ENCODE measurements around the gene NRXN2. TPM values are rescaled to one million over a fixed set of nuclear protein-coding genes. Genes with fewer than 3 reads are reported as not detected.

NRXN2 gene
- total RNA-seq, 1 donor from 2014 or later = 0.12 TPM

DNA sequence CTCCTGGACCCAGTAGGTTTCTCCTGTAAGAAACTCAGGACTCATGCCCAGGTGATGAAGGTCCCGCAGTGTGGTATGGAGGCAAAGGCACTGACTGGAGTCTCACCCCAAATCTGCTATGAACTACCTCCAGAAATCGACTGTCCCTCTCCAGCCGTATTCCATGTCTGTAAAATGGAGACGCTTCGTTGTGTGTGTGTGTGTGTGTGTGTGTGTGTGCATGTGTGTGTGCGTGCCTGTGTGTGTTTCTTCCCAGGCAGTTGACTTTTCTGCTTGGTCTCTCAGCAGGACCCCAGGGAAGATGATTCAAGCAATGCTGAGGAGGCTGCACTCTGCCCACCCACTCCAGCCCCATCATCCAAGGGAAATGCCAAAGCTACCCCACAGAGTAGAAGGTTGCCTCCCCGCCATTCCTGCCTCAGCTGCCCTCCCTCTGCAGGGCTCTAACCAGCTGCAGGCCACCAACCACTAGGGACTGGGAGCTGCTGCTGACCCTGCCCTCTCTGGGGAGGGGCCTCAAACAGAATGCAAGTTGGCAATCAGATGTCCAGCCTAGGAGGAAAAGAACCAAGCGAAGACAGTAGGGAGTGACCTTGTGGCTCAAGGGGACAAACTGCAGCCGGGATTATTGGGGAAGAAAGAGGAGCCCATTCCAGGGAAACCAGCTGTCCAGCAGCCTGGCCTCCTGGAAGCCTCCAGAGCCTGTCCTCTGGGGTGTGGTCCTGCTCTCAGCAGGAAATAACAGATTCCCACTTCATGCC lies 75.8 kb downstream of the NRXN2 start:
- no peak for ATAC-seq

DNA sequence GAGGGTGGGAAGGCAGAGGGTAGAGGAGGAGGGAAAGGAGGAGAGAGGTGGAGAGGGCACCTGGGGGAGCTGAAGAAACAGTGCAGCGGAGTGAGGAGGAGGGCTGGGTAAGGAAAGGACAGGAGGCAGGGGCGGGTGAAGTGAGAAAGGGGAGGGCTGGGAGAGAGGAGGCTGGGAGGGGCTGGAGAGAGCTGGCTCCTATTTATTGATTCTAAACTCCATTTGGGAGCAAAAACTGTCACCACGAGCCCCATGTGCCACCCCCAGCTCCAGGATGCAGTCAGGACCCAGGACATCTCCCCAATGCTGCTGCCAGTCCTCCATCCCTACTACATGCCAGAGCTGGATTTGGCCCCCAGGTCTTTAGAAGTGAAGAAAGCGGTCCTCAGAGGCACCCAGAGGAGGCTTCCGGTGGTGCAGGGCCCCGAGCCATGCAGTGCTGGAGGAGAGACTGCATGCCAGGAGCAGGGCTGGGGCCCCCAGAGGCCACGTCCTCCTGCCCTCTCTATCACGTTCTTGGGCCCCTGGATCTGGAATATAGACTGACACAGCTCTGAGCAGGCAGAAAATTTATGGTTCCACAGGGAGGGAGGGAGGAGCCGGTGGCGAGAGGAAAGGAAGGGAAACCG lies 78.2 kb downstream of the NRXN2 start:
- ATAC-seq = no peak

DNA sequence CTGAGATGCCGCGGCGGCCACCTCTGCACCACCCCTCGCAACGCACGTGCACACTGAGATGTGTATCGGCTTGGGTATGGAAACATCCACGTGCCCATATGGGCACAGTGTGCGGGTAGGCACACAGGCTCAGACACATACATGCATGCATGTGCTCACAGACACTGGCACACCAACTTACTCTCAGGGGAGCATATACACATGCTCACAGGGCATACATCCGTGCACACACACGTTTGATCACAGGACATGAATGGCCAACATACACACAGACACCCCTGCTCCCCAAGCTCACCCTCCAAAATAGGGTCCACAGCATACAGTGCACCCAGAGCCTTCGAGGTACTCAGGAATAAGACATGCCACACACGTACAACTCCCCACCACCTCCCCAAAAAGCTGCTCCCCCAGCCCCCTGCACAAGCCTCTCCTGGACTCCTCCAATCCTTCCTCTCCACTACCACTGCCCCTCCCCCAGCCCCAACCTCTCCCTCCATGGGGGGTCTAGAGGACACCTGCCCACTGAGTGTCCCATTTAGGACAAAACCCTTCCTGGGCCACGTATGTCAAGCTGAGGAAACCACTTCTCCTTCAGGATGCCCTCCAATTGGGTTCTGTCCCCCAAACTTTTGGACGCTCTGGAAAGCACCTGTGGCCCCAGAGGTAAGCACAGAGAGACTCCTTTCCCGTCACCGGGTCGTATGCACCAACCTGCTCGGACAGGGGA lies 78.9 kb downstream of the NRXN2 start:
- no peak for ATAC-seq

DNA sequence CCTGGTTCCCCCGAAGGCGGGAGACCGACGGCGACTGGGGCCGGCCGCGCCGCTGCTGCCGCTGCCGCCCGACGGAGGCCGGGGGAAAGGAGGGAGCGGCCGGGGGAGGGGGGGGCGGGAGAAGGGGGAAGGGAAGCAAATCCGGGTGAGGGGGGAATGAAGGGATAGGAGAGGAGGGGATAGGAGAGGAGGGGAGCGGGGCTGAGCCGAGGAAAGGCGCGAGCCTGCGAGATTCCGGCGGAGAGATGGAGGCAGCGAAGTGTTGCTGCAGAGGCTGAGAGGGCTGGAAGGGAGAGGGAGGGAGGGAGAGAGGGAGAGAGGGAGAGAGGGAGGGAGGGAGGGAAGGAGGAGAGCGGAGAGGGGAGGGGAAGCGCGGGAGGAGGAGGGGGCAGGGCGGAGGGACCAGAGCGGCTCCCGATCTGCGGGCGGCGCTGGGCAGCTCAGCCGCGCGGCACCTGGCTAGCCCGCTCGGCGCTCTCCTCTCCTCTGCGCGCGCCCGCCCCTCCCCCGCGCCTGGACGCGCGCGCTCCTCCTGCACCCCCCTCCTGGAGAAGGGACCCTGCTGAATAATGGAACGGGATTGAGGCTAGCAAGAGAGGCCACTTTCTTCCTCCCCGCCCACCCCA lies 79.6 kb downstream of the NRXN2 start:
- ATAC-seq = no peak

DNA sequence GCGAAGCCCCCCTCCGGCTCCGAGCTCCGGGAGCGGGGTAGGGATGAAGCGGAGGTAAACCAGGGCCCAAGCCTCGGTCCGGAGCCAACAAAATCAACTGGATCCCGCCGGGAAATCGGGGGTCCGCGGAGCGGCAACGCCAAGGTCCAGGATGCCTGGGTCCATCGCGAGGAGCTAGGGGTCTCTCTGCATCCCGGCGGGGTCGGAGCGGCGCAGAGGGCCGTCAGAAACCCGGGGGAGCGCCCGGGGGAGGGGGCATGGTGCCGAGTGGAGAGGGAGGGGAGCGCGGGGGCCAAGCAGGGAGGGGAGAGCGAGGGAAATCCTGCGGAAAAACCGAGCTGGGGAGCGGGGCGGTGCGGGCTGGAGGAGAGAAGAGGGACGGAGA lies 80.1 kb downstream of the NRXN2 start:
- ATAC-seq = no peak

DNA sequence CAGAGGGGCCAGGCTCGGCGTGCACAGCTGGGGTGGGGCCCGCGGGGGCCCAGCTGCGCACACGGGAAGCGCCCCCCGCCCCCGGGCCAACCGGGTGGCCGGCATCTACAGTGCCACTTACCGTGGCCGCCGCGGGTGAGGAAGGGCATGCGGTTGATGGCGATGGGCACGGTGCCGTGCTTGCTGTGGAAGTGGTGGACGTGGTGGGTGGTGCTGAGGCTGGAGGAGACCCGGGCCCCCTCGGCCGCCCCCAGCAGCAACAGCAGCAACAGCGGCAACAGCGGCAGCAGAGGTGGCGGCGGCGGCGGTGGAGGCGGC lies 80.6 kb downstream of the NRXN2 start:
- no peak for ATAC-seq

DNA sequence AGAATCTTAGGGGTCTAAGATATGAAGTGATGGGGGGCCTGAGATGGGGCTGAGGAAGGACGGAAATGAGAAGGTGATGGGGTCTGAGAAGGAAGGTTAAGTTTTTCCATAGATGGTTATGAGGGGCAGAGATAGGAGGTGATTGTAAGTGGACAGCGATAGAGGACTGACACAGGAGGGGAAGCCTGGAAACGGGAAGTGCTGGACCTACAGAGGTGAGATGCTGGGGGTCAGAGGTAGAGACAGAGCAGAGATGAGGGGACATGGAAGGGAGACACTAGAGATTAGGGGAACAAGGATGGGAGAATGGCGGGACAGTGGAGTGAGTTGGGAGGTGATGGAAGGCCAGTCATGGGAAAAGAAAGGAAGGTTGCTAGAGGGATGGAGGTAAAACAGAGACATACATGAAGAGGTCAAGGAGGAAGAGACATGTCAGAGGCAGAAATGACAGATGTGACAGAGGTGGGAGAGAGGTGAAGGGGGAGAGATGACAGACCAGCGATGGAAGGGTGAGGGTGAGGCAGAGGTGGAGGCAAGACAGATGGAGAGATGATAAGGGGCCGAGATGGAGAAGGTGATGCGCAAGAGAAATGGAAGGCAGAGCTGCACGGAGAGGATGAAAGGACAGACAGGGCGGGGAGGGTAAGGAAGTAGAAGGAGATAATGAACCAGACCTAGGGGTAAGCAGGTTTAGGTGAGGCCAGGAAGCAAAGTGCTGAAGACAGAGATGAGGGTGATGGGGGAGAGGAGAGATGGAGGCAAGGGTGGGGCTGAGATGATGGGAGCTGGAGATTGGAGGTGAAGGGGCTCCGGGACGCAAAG lies 81.2 kb downstream of the NRXN2 start:
- ATAC-seq = no peak

DNA sequence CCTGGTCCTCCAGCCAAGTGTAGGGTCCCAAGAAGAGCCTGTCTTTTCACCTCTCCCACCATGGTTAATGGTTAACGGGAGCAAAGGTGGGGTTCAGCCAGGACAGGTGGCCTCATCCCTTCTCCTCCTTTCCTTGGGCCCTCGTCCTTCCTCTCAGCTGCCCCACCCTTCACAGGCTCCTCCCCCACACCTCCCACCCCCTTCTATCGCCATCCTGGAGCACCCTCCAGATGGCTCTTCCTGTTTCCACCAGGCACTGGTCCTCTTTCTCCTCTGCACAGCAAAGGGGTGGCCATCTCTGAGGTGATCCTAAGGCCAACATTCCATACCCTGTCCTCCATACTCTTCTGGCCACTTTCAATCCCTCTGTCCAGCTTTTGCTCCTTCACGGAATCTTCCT lies 83.1 kb downstream of the NRXN2 start:
- ATAC-seq = no peak

DNA sequence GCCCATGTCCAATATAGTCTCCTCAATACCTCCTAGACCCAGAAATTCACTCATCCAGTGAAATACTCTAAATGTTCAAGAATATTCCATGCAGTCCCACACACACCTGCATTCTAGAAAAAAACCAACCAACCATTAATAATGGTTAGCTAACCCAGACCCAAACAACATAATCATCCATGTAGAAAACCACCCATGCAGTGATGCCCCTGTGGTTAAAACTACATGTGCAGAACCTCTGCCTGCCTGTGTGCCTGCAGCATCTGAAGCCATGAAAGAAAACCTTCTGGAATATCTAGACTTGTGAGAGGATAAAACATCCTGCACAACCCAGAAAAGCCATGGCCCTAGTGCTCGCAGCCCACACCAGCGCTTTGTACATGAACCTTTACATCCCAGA lies 84.2 kb downstream of the NRXN2 start:
- ATAC-seq = no peak

DNA sequence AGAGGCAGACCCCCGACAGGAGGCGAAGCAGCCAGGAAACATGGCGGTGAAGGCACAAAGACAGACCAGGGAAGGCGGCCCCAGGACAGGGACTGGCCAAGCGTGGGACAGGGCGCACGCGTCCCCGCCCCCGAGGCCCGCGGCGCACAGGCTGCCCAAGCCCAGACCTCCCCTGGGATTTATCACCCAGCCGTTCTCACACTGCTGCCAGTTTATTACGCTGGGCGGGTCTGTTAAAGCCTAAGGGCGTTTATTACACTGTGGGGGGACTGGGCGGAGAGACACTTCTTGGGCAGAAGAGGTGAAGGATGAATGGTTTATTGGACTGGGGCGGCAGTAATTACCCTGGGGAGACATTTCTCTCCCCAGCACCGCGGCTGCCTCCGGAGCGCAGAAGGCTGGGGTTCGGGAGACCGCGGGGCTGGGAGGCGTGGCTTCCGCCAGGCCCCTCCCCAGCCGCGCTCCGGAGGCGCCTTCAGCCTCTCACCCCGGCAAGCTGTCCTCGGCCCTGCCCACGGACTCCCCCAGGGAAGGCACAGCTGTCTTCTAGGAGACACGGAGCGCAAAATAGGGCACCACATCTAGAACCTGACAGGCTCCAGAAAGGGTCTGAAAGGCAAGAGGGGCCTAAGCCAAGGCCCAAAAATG lies 84.9 kb downstream of the NRXN2 start:
- ATAC-seq = peak; percentile 5

DNA sequence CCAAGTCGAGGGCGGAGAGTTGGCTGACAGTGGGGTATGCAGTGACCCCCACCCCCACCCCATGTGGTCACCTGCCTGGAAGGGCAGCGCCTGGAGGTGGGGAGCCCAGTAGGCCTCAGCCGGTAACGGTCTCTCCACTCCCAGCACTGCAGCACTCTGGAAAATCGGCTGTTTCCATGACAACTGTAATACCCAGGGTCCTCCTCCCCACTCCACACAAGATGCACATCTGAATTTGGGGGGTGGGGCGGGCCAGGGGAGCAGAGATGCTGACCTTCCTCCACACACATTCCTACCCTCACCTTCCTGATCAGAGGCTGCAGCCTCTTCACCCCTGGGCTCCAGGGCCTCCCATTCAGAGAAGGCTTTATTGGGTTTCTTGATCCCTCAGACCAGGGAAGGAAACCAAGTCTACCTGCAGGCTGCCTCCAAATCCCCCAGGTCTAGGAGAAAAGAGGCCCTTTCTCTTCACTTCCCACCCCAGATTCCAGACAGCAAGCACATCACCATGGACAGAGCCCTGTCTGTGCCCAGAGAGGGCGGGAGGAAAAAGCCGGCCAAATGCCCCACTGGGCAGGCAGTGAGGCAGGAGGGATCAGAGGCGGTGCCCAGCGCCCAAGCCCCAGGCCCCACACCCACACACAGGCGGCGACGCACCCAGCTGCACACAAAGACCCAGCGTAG lies 85.5 kb downstream of the NRXN2 start:
- ATAC-seq = no peak

DNA sequence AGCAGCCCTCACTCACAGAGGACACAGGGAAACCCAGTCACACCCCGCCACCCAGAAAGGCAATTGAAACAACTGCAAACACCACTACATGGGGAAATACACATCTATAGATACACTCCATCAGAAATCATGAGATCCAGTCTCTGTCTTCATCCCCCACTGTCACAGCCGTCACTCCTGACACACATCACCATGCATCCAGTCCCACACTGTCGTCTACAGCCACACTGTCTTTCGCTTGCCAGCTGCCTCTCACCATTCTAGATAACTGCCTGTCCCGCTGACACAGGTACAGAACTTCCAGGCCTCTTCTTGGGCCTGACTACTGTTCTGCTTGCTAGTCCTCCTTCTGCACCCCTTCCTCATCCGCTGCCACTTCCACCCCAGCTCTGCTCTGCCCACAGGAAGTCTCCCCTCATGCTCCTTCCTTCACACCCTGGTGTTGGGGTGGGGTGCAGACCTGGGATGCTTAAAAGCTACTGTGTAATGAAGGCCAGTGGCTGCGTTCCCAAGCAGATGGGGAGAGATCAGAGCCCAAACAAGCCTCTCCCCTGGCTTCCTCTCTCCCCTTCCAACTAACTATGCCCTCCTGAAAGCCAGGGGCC lies 89.3 kb downstream of the NRXN2 start:
- no peak for ATAC-seq

DNA sequence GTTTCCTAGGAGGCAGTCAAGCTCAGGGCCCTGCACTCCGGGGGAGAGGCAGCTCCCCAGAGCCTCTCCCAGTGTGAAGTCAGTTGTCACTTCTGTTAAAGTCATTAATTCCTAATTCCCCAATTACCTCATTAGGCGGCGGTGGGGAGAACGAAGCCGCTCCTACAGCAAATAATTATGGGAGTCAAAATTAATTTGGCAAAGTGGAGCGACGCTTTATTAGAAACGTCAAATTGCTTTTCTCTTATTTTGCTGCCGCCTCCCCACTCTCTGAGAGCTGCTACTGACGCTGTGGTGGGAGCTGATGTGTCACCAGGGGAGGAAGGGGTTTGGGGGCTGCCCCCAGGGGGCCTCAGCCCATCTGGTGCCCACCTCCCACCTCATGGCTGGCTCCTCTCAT lies 90.3 kb downstream of the NRXN2 start:
- no peak for ATAC-seq

DNA sequence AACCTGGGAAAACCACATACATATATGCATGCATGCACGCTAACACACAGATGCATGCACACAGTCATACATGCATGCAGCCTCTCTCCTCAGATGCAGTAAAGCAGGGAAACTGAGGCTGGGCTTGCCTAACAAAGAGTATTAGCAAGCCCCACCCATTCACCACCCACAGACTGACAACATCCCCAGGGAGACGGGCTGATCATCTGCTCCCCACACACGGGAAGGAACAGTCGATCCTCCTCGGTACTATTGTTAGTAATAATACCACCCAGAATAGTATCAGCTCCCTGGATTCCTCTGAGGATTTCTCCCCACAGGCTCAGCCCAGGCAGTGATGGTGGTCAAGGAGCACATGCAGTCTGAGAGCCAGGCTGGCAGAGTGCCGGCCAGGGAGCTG lies 90.8 kb downstream of the NRXN2 start:
- no peak for ATAC-seq

DNA sequence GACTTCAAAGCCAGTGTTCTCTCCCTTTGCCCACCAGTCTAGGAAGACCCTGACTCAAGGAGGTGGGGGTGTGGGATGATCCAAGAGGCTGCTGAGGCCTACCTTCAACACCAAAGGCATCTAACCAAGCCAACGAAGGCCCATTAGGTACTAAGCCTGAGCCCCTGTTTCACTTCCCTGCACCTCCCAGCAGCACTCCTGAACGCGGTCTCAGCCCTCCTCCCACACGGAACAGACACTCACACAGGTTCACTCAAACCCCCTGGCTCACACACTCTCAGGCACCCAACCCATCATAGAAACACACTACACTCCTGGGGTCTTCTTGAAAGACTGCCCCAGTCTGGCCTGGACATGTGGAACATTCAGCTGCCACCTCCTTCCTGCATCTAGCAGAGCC lies 91.3 kb downstream of the NRXN2 start:
- ATAC-seq = no peak

DNA sequence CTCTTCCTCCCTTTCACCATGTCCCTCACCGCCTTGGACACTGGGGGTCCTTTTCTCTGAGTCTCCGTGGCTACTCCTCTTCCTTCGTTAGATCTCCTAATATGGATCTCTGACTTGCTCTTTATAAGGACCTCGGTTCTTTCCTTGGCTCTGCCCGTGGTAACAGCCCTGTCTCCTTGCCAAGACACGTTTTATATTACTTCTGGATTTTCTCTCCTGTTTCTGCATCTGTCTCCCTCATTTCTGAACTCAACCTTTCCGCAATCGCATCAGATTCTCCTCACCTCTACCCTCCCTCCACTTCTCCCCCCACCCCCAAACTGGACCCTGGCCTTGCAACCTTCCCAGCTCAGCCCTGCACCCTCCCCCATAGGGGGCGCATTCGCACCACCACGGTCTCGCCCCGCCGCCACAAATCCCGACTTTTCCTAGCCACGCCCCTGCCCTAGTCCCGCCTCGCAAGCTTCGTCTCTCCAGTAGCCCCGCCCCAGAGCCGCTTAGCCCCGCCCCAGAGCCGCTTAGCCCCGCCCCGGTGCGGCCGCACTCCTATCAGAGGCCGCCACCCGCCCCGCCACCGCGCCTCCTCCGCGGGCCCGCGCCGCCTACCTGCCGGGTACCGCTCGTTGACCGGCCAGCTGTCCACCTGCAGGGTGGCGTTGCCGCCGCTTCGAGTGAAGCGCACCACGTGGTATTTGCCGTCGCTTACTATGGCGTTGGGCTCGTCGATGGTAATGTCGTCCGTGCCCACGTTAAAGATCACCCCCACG lies 93.0 kb downstream of the NRXN2 start:
- ATAC-seq = no peak

DNA sequence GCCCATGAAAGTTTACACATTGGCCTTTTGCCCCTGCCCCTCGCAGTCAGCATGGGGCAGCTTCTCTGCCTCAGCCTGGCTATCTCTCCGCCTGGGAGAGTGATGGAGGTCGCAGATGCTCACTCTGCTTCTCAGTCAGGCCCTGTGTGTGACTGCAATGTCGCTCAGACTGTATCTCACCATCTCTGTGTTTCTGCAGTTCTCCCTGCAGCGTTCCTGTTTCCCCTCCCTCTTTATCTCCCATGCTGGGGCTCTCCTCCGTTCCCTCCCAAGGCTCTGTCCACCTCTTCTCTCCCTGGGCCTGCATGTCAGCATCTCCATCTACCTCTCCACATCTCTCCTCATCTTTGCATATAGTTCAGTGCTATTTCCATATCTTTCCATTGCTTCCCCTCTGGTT lies 93.9 kb downstream of the NRXN2 start:
- no peak for ATAC-seq

DNA sequence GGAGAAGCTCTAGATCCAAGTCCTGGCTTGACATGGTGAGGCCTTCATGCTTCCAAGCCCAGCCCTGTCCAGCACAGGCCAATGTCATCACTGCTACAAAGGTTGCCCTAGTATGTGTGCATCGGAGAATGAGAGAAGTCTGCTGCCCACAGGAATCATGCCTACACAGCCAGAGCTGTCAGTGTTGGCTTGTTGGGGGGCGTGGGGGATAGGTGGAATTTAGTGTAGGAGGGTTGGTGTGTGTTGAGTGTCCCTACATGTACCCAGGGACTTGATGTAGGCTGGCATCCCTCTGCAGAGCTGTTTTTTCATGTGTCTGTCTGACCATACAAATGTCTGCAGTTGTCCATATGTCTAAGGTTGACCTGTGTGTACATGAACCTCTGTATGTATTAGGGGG lies 94.4 kb downstream of the NRXN2 start:
- ATAC-seq = no peak

DNA sequence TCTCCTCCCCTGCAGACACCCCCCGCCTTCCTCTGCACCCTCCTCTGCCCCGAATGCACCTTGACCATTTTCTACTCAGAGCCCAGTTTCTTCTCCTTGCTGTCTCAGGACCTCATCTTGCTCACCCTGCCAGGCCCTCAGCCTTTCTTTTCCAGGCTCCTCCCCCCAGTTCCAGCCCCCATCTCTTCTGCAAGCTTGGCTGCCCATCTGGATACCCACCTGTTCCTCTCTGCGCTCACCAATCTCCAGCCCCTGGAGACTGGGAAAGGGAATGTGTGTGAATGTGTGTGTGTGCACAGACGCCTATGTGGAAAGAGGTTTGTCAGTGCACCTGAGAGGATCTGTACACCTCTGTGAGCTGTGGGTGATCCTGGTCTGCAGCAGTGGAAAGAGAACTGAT lies 95.6 kb downstream of the NRXN2 start:
- no peak for ATAC-seq

DNA sequence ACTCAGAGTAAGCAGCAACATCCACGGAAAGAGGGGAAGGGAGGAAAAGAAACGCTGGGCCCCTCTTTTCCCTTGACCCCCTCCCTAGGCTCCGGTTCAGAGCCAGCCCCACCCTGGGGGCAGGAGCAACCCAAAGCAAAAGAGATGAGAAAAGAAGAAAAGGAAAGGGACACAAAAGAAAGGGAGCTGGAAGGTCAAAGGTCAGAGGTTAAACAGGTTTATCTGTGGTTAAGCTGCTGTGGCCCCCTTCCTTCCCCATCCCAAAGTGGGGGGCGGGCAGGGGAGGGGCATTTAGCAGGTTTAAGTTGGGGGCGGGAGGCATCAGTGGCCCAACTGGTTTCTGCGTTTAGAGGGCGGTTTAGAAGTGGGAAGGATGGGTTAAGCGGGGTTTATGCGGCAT lies 96.4 kb downstream of the NRXN2 start:
- ATAC-seq = no peak
